Liver (tissue), 9 donors: Measurements from ENCODE around the gene FOXO3. TPM values are rescaled to one million over a fixed set of nuclear protein-coding genes. Genes with fewer than 3 reads are reported as not detected.
"Not testable (repeated sequence)": the region's sequence is repeated elsewhere in the genome, so short reads cannot be mapped to it uniquely, and the experiment has no call there.

Experiments
- DNase-seq: peaks from one replicate; pipeline ENCODE4 v3.0.0-alpha.2; 2017; ENCODE audit warnings: low spot score
- H3K27ac ChIP-seq, 2 donors: one replicate each; pipeline ENCODE4 v1.7.0; 2013; ENCODE audit warnings: inconsistent platforms in 2 of 2, low read length in 2 of 2, control low read depth in 1 of 2, low read depth in 1 of 2, mild to moderate bottlenecking in 1 of 2
- H3K27me3 ChIP-seq, 4 donors: one replicate each; pipeline versions ENCODE4 v1.6.1 to v1.7.0; 2013; ENCODE audit warnings: low read length in 3 of 4, inconsistent platforms in 1 of 4, mild to moderate bottlenecking in 1 of 4, moderate library complexity in 1 of 4; ENCODE audit not compliant: control insufficient read depth in 4 of 4, insufficient read depth in 4 of 4
- H3K36me3 ChIP-seq, 4 donors: one replicate each; pipeline versions ENCODE4 v1.6.1 to v1.7.0; 2013; ENCODE audit warnings: low read length in 3 of 4, mild to moderate bottlenecking in 3 of 4, low read depth in 1 of 4, moderate library complexity in 1 of 4; ENCODE audit not compliant: control insufficient read depth in 4 of 4, insufficient read depth in 3 of 4
- H3K4me1 ChIP-seq, 4 donors: one replicate each; pipeline versions ENCODE4 v1.6.1 to v1.7.0; 2013; ENCODE audit warnings: low read length in 3 of 4, mild to moderate bottlenecking in 3 of 4, moderate library complexity in 1 of 4; ENCODE audit not compliant: control insufficient read depth in 4 of 4, insufficient read depth in 4 of 4
- H3K4me3 ChIP-seq, 3 donors: one replicate each; pipeline versions ENCODE4 v1.6.1 to v1.7.0; 2013; ENCODE audit warnings: low read length in 3 of 3, control low read depth in 1 of 3, low read depth in 1 of 3, mild to moderate bottlenecking in 1 of 3
- H3K9ac ChIP-seq, 2 donors: one replicate each; pipeline ENCODE4 v1.7.0; 2013; ENCODE audit warnings: low read length in 2 of 2, mild to moderate bottlenecking in 2 of 2, moderate library complexity in 2 of 2, control low read depth in 1 of 2, low read depth in 1 of 2
- H3K9me3 ChIP-seq, 4 donors: one replicate each; pipeline versions ENCODE4 v1.6.1 to v1.7.0; 2013; ENCODE audit warnings: low read length in 3 of 4; ENCODE audit not compliant: control insufficient read depth in 4 of 4
- ATF3 ChIP-seq: IDR thresholded peaks from 2 replicates; pipeline ENCODE4 v1.6.1; 2016; ENCODE audit warnings: antibody characterized with exemption
- EGR1 ChIP-seq, 2 donors: IDR thresholded peaks; 2 replicates each; pipeline ENCODE4 v1.6.1; 2016 to 2018; ENCODE audit warnings: antibody characterized with exemption in 2 of 2, low read depth in 2 of 2
- FOXA2 ChIP-seq: IDR thresholded peaks from 2 replicates; pipeline ENCODE4 v1.6.1; 2016; ENCODE audit warnings: antibody characterized with exemption
- HNF4A ChIP-seq, 2 donors: conservative IDR thresholded peaks; 2 replicates each; pipeline ENCODE4 v1.6.1; 2016; ENCODE audit warnings: antibody characterized with exemption in 2 of 2, mild to moderate bottlenecking in 2 of 2
- HNF4G ChIP-seq: IDR thresholded peaks from 2 replicates; pipeline ENCODE4 v1.6.1; 2016; ENCODE audit warnings: antibody characterized with exemption
- JUND ChIP-seq, 2 donors: IDR thresholded peaks; 2 replicates each; pipeline ENCODE4 v1.6.1; 2016; ENCODE audit warnings: antibody characterized with exemption in 2 of 2
- RAD21 ChIP-seq, 2 donors: IDR thresholded peaks; 2 replicates each; pipeline ENCODE4 v1.6.1; 2016; ENCODE audit warnings: antibody characterized with exemption in 2 of 2, mild to moderate bottlenecking in 2 of 2
- REST ChIP-seq: IDR thresholded peaks from 2 replicates; pipeline ENCODE4 v1.6.1; 2016; ENCODE audit warnings: antibody characterized with exemption, mild to moderate bottlenecking
- SP1 ChIP-seq: IDR thresholded peaks from 2 replicates; pipeline ENCODE4 v1.6.1; 2018; ENCODE audit warnings: antibody characterized with exemption, mild to moderate bottlenecking
- TAF1 ChIP-seq: conservative IDR thresholded peaks from 2 replicates; pipeline ENCODE4 v1.6.1; 2016; ENCODE audit warnings: antibody characterized with exemption, mild to moderate bottlenecking
- YY1 ChIP-seq: IDR thresholded peaks from 2 replicates; pipeline ENCODE4 v1.6.1; 2016; ENCODE audit warnings: antibody characterized with exemption, mild to moderate bottlenecking
- ZBTB33 ChIP-seq: IDR thresholded peaks from 2 replicates; pipeline ENCODE4 v1.6.1; 2016; ENCODE audit warnings: antibody characterized with exemption
- WGBS: extraction: QIAGEN DNeasy Blood & Tissue Kit; methylation state at CpG from one replicate; pipeline ENCODE4 v1.1.7; 2013; 5-methylcytosine and 5-hydroxymethylcytosine counted together
- polyA plus RNA-seq, 2 donors: library from polyadenylated mRNA; stranded (reverse) in 1 of 2; unstranded in 1 of 2; fragments of 200-250 nt in 1 of 2; fragments of >200 nt in 1 of 2; fragmentation: Nextera tagmentation in 1 of 2; extraction: Ambion mirVana in 1 of 2; gene quantifications; one replicate each; pipeline versions ENCODE4 v1.2.1 to v1.2.3, GENCODE V29; 2013 to 2015
- total RNA-seq, 2 donors: library from RNA; depleted of rRNA; stranded (reverse); fragments of >200 nt; gene quantifications; one replicate each; pipeline ENCODE4 v1.2.3, GENCODE V29; 2014
- donor health status: healthy.
- donor health status: healthy.
- donor health status: healthy.
- donor health status: healthy.
- donor health status: healthy.

Gene FOXO3
- total and polyA plus RNA-seq, 4 donors, result 6.0 to 72.2 (median 17.3) TPM

GRCh38 chr6:108559884-108560462, 744 bp upstream of the FOXO3 start (continued):
- peak; percentile 0 for TF ChIP-seq REST

- H3K9me3 ChIP-seq, DNase-seq, H3K36me3 ChIP-seq, H3K27me3 ChIP-seq, H3K9ac ChIP-seq: not testable (repeated sequence)
- WGBS, result 1% methylated on average over 22 of the region's 40 CpGs
- Histone ChIP-seq H3K4me3 (peak overlapping the region; percentile 68 to 90 (median 84)), H3K27ac (peak overlapping the region; percentile 87 to 100), H3K4me1 (peaks cover 4 to 50% (median 36%) of the 10 kb centered on the region in 4 donors)
These were observed 561 bp downstream of the FOXO3 start for GRCh38 chr6:108561309-108561647.

- DNase-seq, result peak; percentile 57
- no peaks in the 10 kb centered on the region for H3K27me3 ChIP-seq
- H3K9ac ChIP-seq, result peak overlapping the region; percentile 24 to 93
- H3K36me3 ChIP-seq, result peaks cover 0 to under 1% (median 0%) of the 10 kb centered on the region in 4 donors
- H3K4me3 ChIP-seq, result peak overlapping the region; percentile 68 to 90 (median 84)
- WGBS, result 8% methylated on average over 46 of the region's 46 CpGs
- TF ChIP-seq JUND (IDR thresholded peaks at IDR 0.05) (no peak), HNF4A (conservative IDR thresholded peaks at IDR 0.05) (peak in 1 of 2 donors; percentile 53), YY1 (peak; percentile 10), SP1 (peak; percentile 26)
- peak overlapping the region; percentile 84 to 100 for H3K27ac ChIP-seq
- peaks cover 8 to 55% (median 40%) of the 10 kb centered on the region in 4 donors for H3K4me1 ChIP-seq
- H3K9me3 ChIP-seq, result no peaks in the 10 kb centered on the region
These were observed 1.2 kb downstream of the FOXO3 start for GRCh38 chr6:108561742-108562502.

GRCh38 chr6:108562503-108562993, 1.8 kb downstream of the FOXO3 start:
- Histone ChIP-seq H3K9me3 (no peaks in the 10 kb centered on the region), H3K4me1 (peaks cover 6 to 55% (median 40%) of the 10 kb centered on the region in 4 donors), H3K27me3 (no peaks in the 10 kb centered on the region), H3K36me3 (peaks cover 0 to 6% (median 3%) of the 10 kb centered on the region in 4 donors), H3K4me3 (peak overlapping the region; percentile 68 to 90 (median 84)), H3K27ac (peak overlapping the region; percentile 84 to 100), H3K9ac (peak overlapping the region; percentile 24 to 93)
- peak; percentile 67 for DNase-seq
- 10% methylated on average over 17 of the region's 17 CpGs for WGBS
- TF ChIP-seq REST, result no peak
- no peak for TF ChIP-seq ZBTB33
- TF ChIP-seq HNF4A (conservative IDR thresholded peaks at IDR 0.05), result peak; percentile 3 to 16
- no peak for TF ChIP-seq HNF4G
- TF ChIP-seq TAF1, result no peak
- TF ChIP-seq FOXA2, result no peak
- peak in 1 of 2 donors; percentile 39 for TF ChIP-seq JUND (IDR thresholded peaks at IDR 0.05)
- peak; percentile 44 for TF ChIP-seq ATF3
- no peak for TF ChIP-seq SP1
- no peak for TF ChIP-seq EGR1 (IDR thresholded peaks at IDR 0.05; ENCODE audit: low read depth in 2 of 2)
- no peak for TF ChIP-seq YY1
- peak; percentile 43 to 63 for TF ChIP-seq RAD21 (IDR thresholded peaks at IDR 0.05)
